Pancreas (tissue), 10 donors: ENCODE results near the gene ANKFY1. TPM values are rescaled to one million over a fixed set of nuclear protein-coding genes. Genes with fewer than 3 reads are reported as not detected.

Source experiments
- ATAC-seq, 4 donors: fragments of 200-7000 bp; cut with Tn5 transposase; one replicate each; pipeline versions ENCODE4 v1.8.0 to v1.9.1; 2020; ENCODE audit warnings: mild to moderate bottlenecking in 4 of 4, moderate library complexity in 4 of 4
- DNase-seq, 6 donors: peaks; one replicate each; pipeline ENCODE4 v3.0.0-alpha.2; 2020
- FAIRE-seq: peaks from 2 replicates; lab custom pipeline; 2012; peaks lifted over from hg19 to GRCh38; lab: Jason Lieb, UNC
- H3K27ac ChIP-seq, 4 donors: fragments of 200-600 bp; sonication (generic); 1 replicate in 3 of 4; 2 replicates in 1 of 4; pipeline versions ENCODE4 v1.5.0 to v1.8.0; 2020
- H3K27me3 ChIP-seq, 4 donors: fragments of 200-600 bp; one replicate each; pipeline ENCODE4 v1.8.0; 2021
- H3K36me3 ChIP-seq, 3 donors: fragments of 200-600 bp; sonication (generic) in 1 of 3; one replicate each; pipeline versions ENCODE4 v1.5.0 to v1.8.0; 2020 to 2021
- H3K4me1 ChIP-seq, 3 donors: fragments of 200-600 bp; one replicate each; pipeline ENCODE4 v1.8.0; 2021
- H3K4me3 ChIP-seq, 4 donors: fragments of 200-600 bp; sonication (generic) in 2 of 4; one replicate each; pipeline versions ENCODE4 v1.5.0 to v1.8.0; 2020 to 2021
- H3K9me3 ChIP-seq, 4 donors: fragments of 200-600 bp; one replicate each; pipeline ENCODE4 v1.8.0; 2021
- WGBS, 2 donors: extraction: QIAGEN DNeasy Blood & Tissue Kit; methylation state at CpG; one replicate each; pipeline ENCODE4 v1.1.7; 2013; 5-methylcytosine and 5-hydroxymethylcytosine counted together
- intact Hi-C, 3 donors: fragments of 100-400 bp; cut with DNase I; formaldehyde crosslinking; loops; one replicate each; pipeline versions ENCODE4 v1.11.1 to v1.14.2; 2022
- polyA plus RNA-seq, 2 donors: library from polyadenylated mRNA; stranded (reverse); fragments of 200-250 nt; gene quantifications; one replicate each; pipeline ENCODE4 v1.2.3, GENCODE V29; 2013
- total RNA-seq, 6 donors: library from RNA; stranded (reverse); fragmentation: NEBNext Ultra II Directional in 4 of 6; extraction: Animal tissue kit (Norgen Biotek cat#: 25700) in 4 of 6; gene quantifications; one replicate each; pipeline versions ENCODE4 v1.2.1 to v1.2.4, GENCODE V29; 2021 to 2023
- TF ChIP-seq, protein P1 (sequence below), 4 donors: fragments of 200-600 bp; sonication (generic) in 3 of 4; IDR thresholded peaks; one replicate each; pipeline versions ENCODE4 v1.5.0 to v1.8.0; 2021; ENCODE audit warnings: antibody characterized with exemption in 4 of 4
- donor health status: healthy with polysubstance abuse.
- donor health status: DM: no; HTN: no; CAD: no; lungs with moderate emphysema.
- donor health status: DM: no; HTN: no; CAD: no.
- donor health status: control.
- donor health status: control.
- donor health status: Bipolar disorder and iron deficiency.
- donor health status: DM: yes; HTN: yes; CAD: no.
- donor health status: DM: no; HTN: no; CAD: no.
- donor health status: DM: no; HTN: no; CAD: no.
- donor health status: DM: yes; HTN: yes; CAD: no.

ANKFY1 gene
- total and polyA plus RNA-seq, 8 donors, result 11.3 to 30.3 (median 13.9) TPM

DNA sequence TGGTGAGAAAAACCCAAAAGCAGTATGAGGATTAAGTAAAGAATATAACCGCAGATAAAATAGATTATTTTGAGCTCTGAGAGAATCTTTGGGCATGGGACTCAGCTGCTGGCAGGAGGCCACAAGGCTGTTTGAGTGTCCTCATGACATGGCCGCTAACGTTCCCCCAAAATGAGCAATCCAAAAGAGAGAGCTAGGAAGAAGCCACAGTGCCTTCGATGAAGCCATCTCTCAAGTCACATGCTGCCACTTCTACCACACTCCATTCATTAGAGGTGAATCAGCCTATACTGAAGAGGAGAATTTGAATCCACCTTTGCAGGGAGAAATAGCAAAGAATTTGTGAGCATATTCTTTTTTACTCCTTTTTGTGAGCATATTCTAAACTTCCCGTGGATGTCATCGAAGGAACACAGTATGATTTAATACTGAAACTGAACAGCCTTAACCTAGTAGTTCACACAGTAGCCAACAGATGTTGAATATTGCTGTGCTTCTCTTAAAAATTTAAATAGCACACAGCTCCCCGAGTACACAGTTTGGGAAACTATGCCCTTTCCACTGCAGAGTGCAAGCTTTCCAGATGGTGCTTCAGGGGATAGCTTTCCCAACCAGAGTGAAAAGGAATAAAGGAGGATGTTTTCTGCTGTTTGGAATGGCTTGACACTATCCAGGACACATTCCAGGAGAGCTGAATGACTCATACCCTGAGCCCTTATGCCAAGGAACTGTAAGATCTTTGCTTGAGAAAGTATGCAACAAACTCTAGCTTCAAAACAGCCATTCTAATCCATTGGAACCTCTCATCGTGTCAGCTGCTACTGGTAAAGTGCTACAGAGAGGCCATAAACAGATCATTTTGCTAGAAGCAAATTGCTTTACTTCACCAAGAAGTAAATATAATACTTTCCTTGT lies 33.9 kb downstream of the ANKFY1 start:
- ATAC-seq (peak; percentile 94 to 96 (median 95)), DNase-seq (peak in 3 of 6 donors; percentile 31 to 57 (median 43)), FAIRE-seq (peak; percentile 96)
- WGBS, 2 donors, result 67 to 71% methylated on average over 8 of the region's 8 CpGs
- intact Hi-C loops, result no loop called here
- Histone ChIP-seq H3K36me3 (peaks cover 0 to 11% (median 4%) of the 10 kb centered on the region in 3 donors), H3K9me3 (no peaks in the 10 kb centered on the region), H3K27ac (peak overlapping the region in 1 of 4 donors; percentile 54), H3K4me1 (peaks cover 5 to 9% (median 8%) of the 10 kb centered on the region in 3 donors), H3K27me3 (no peaks in the 10 kb centered on the region), H3K4me3 (no peak overlapping the region)
- TF ChIP-seq, protein P1, sequence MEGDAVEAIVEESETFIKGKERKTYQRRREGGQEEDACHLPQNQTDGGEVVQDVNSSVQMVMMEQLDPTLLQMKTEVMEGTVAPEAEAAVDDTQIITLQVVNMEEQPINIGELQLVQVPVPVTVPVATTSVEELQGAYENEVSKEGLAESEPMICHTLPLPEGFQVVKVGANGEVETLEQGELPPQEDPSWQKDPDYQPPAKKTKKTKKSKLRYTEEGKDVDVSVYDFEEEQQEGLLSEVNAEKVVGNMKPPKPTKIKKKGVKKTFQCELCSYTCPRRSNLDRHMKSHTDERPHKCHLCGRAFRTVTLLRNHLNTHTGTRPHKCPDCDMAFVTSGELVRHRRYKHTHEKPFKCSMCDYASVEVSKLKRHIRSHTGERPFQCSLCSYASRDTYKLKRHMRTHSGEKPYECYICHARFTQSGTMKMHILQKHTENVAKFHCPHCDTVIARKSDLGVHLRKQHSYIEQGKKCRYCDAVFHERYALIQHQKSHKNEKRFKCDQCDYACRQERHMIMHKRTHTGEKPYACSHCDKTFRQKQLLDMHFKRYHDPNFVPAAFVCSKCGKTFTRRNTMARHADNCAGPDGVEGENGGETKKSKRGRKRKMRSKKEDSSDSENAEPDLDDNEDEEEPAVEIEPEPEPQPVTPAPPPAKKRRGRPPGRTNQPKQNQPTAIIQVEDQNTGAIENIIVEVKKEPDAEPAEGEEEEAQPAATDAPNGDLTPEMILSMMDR (IDR thresholded peaks at IDR 0.05), result no peak

DNA sequence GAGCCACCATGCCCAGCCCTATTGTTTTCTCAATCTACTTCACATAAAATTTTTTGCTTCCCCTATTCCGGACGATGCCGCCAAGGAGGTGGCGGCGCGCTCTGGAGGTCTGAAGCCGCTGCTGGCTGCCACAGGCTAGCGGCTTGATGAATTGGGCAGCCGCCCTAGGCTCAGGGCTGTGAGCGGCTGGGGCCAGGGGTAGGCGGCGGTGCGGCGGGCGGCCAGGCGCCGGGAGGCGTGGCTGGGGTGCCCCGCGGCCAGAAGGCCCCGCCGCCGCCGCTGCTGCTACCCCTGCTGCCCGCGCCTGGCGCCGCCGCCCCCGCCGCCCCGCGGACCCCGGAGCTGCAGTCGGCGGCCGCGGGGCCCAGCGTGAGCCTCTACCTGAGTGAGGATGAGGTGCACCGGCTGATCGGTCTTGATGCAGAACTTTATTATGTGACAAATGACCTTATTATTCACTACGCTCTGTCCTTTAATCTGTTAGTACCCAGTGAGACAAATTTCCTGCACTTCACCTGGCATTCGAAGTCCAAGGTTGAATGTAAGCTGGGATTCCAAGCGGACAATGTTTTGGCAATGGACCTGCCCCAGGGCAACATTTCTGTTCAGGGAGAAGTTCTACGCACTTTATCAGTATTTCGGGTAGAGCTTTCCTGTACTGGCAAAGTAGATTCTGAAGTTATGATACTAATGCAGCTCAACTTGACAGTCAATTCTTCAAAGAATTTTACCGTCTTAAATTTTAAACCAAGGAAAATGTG lies 41.7 kb downstream of the ANKFY1 start:
- Histone ChIP-seq H3K9me3 (no peaks in the 10 kb centered on the region), H3K27me3 (no peaks in the 10 kb centered on the region), H3K4me1 (no peaks in the 10 kb centered on the region), H3K27ac (no peak overlapping the region), H3K4me3 (no peak overlapping the region), H3K36me3 (no peaks in the 10 kb centered on the region)
- TF ChIP-seq, protein P1 (IDR thresholded peaks at IDR 0.05), result no peak
- 82 to 83% methylated on average over 40 to 47 of the region's 47 CpGs for WGBS, 2 donors
- no peak for FAIRE-seq
- DNase-seq, result peak in 1 of 6 donors; percentile 61
- intact Hi-C loops, result no loop called here
- peak in 2 of 4 donors; percentile 60 to 75 for ATAC-seq

DNA sequence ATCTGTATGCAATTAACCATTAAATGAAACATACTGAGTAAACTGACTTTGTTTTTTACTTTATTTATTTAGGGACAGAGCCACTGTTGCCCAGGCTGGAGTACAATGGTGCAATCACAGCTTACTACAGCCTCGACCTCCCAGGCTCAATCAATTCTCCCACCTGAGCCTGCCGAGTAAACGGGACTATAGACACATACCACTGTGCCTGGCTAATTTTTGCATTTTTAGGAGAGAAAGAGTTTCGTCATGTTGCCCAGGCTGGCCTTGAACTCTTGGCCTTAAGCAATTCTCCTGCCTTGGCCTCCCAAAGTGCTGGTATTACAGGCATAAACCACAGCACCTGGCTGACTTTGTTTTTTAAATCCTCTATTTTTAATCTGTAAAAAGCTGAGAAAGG lies 42.6 kb downstream of the ANKFY1 start:
- TF ChIP-seq, protein P1 (IDR thresholded peaks at IDR 0.05), result no peak
- no peak overlapping the region for H3K4me3 ChIP-seq
- no peaks in the 10 kb centered on the region for H3K27me3 ChIP-seq
- H3K4me1 ChIP-seq, result no peaks in the 10 kb centered on the region
- H3K36me3 ChIP-seq, result peaks cover 0 to 6% (median 0%) of the 10 kb centered on the region in 3 donors
- H3K9me3 ChIP-seq, result no peaks in the 10 kb centered on the region
- WGBS, 2 donors, result 63 to 67% methylated on average over 4 of the region's 4 CpGs
- no peak overlapping the region for H3K27ac ChIP-seq
- no peak for ATAC-seq
- intact Hi-C loops, result no loop called here
- no peak for DNase-seq
- FAIRE-seq, result no peak

DNA sequence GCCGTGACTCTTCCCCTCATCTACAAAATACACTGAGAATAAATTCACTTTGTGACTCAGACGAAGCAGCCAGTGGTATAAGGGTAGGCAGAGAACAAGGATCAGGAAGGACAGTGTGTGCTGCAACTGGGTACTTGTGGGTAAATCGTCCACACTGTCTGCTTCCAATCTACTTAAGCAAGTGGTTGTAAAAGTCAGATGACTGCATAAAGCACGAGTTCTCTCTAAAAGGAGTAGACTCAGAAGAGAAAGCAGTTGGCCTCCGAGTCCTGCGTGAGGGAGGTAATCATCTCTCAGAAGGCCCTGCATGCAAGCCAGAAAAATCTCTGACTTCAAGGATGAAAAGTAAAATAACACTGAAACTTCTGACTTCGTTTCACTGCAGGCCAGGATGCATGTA lies 43.1 kb downstream of the ANKFY1 start:
- no peaks in the 10 kb centered on the region for H3K27me3 ChIP-seq
- peak; percentile 34 for FAIRE-seq
- TF ChIP-seq, protein P1 (IDR thresholded peaks at IDR 0.05), result no peak
- no peak overlapping the region for H3K27ac ChIP-seq
- H3K9me3 ChIP-seq, result no peaks in the 10 kb centered on the region
- no peaks in the 10 kb centered on the region for H3K4me1 ChIP-seq
- intact Hi-C loops, result no loop called here
- WGBS, 2 donors, result 73 to 81% methylated on average over 7 of the region's 7 CpGs
- ATAC-seq, result peak in 2 of 4 donors; percentile 15 to 31
- peaks cover 0 to 6% (median 0%) of the 10 kb centered on the region in 3 donors for H3K36me3 ChIP-seq
- no peak overlapping the region for H3K4me3 ChIP-seq
- DNase-seq, result no peak
